Measurements from ENCODE around the gene TBC1D3I.
"Not testable (repeated sequence)": the region's sequence is repeated elsewhere in the genome, so short reads cannot be mapped to it uniquely, and the experiment has no call there.

TBC1D3I gene

GRCh38 chr17:36264470-36264869, at the start of gene TBC1D3I:
Gene TBC1D3I (minus strand): TSS chr17:36264570. CDS start chr17:36262985, 1,585 bp downstream.
- DNase-seq: not testable (repeated sequence)

- DNase-seq: not testable (repeated sequence)
These were observed 30.8 kb upstream of the TBC1D3I start for GRCh38 chr17:36295161-36295560.

DNA sequence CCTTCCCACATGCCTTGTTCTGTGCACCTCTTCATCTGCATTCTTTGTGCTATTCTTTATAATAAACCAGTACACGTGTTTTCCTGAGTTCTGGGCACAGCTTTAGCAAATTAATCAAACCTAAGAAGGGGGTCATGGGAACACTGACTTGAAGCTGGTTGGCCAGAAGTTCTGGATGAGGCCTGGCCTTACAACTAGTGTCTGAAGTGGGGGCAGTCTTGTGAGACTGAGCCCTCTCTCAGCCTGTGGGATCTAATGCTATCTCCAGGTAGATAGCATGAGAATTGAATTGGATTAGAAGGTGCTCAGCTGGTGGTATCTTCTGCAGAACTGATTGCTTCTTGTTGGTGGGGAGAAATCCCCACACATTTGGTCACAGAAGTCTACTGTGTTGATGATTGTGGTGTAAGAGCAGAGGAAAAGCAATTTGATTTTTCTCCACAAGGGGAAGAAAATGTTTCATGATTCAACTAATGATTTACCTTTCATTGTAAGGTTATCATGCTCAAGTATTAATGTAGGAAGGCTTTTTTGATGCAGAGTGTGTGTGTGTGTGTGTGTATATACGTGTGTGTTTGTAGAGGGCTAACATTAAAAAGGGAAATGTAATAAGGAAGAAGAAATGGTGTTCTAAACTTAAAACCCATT, 25.7 kb upstream of the TBC1D3I start:
- DNase-seq: not testable (repeated sequence)

DNA sequence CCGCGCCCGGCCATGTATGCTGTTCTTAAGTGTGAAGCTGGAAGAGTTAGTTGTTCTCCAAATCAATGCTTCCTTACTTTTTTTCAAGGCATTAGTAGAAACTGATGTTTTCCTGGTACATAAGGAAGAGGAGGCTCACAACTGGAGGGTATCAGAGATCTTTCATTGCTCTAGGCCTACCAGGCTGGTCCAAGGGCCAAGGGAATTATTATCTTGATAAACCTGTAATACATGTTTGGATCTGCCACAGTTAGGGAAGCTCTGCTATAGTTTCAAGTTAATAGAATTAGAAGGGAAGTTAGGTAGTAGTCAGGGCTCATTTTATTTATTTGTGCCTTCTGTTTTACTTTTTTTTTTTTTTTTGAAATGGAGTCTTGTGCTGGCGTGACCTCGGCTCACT, 19.8 kb upstream of the TBC1D3I start:
- not testable (repeated sequence) for DNase-seq

GRCh38 chr17:36283256-36283655, 18.9 kb upstream of the TBC1D3I start:
- not testable (repeated sequence) for DNase-seq

DNA sequence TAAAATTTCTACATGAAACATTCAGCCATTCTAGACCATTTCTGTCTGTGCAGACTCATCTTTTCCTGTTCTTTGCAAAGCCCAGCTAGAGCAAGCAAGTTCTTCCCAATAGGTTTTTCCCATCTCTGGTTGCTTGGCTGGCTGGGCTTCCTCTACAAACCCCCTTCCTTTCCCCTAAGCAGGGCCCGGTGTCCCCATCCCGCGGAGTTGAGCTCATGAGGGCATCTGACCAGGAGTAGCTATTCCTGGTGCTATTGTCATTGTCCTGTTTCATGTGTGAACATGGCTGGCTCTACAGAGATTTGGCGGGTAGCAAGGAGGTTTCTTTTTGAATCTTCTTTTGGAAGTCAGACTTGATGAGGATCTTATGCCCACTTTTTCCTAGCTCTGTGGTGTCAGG, 22.3 kb downstream of the TBC1D3I start:
- DNase-seq: not testable (repeated sequence)

- DNase-seq: not testable (repeated sequence)
These were observed 34.7 kb downstream of the TBC1D3I start for GRCh38 chr17:36229644-36230043.

DNA sequence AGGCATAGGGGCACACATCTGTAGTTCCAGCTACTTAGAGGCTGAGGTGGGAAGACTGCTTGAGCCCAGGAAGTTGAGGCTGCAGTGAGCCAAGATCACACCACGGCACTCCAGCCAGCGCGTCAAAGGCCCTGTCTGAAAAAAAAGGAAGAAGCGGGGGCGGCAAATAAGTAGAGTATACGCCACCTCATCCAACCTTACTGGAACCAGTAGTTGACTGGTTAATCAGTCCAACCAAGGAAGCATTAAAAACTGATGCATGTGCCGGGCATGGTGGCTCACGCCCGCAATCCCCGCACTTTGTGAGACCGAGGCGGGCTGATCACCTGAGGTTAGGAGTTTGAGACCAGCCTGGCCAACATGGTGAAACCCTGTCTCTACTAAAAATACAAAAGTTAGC, 41.4 kb downstream of the TBC1D3I start:
- not testable (repeated sequence) for DNase-seq

GRCh38 chr17:36221581-36222100, 42.7 kb downstream of the TBC1D3I start:
- not testable (repeated sequence) for DNase-seq

GRCh38 chr17:36220737-36221580, 43.4 kb downstream of the TBC1D3I start:
- not testable (repeated sequence) for DNase-seq

DNA sequence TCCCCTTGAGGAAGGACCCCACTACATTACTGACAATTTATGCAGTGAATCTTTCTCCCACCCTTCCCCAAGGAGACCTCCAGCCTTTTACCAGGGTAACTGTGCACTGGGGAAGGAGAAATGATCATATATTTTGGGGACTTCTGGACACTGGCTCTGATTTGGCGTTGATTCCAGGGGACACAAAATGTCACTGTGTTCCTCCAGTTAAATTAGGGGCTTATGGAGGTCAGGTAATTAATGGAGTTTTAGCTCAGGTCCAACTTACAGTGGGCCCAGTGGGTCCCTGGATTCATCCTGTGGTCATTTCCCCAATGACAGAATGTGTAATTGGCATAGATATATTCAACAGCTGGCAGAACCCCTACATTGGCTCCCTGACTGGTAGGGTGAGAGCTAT, 44.8 kb downstream of the TBC1D3I start:
- DNase-seq: not testable (repeated sequence)

DNA sequence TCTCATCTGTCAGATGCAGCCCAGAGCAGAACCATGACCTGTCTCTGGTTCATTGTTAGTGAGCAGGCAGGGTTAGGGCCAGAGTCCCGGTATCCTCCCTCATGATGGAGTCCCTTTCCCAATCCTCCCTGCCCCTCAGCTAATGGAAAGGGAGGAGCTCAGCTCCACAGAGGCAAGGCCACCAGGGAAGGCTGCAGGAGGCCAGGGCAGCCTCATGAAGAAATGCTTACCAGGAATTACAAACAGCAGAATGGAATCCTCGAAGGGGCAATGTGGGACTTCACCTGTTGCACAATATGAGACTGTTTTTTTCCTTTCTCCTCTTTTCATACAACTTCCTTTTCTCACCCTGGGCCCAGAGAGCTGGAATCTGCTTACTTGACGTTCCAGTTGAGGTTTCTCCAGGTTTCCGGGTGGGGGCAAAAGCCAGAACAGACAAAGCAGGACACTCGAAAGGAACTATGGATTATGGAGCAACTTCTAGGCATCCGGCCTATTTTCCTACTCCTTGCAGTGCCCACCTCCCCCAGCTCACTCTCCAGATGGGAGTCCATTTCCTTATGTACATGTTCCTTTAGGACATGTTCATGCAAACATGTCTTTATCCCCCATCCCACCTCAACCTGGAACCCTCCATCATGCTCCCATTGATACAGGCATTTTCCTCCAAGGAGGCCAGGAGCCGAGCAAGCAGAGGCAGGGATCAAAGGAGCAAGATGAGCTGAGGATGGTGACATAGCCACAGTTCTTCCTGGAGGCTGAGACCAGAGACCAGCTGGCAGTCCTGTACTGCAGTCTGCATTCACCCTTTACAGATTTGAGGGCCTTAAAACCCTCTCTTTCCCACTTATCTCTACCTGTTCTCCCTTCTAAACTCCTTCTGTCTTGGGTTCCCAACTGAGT, 48.7 kb downstream of the TBC1D3I start:
- DNase-seq: not testable (repeated sequence)

DNA sequence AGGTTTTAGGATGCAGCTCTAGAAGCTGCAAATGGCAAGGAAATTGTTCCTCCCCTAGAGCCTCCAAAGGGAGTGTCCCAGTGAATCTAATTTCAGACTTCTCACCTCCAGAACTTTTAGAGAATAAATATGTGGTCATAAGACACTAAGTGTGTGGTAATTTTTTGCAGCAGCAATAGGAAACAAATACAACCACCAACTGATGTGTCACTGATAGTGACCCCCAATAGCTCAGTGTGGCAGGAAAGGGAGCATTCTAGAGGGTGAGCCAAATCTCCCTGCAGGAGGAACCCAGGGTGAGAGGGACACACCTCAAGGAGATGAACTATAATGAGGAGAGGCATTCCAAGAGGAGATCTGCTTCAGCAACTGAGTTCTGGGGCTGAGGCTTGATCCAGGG, 49.5 kb downstream of the TBC1D3I start:
- DNase-seq: no peak

- no peak for DNase-seq
These were observed 50.7 kb downstream of the TBC1D3I start for GRCh38 chr17:36213695-36214094.

GRCh38 chr17:36212966-36213365, 51.4 kb downstream of the TBC1D3I start:
- no peak for DNase-seq

DNA sequence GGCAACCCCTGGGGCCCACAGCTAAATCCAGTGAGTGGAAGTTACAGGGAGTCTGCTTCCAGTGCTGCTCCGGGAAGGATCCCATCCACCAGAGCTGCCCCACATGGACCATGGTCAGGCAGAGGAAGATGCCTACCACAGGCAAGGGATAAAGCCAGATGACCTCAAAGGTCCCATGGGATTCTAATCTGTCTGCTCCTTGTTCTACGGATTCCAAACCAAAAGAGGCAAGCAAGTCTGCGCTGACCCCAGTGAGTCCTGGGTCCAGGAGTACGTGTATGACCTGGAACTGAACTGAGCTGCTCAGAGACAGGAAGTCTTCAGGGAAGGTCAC, 52.1 kb downstream of the TBC1D3I start:
- DNase-seq: no peak

DNA sequence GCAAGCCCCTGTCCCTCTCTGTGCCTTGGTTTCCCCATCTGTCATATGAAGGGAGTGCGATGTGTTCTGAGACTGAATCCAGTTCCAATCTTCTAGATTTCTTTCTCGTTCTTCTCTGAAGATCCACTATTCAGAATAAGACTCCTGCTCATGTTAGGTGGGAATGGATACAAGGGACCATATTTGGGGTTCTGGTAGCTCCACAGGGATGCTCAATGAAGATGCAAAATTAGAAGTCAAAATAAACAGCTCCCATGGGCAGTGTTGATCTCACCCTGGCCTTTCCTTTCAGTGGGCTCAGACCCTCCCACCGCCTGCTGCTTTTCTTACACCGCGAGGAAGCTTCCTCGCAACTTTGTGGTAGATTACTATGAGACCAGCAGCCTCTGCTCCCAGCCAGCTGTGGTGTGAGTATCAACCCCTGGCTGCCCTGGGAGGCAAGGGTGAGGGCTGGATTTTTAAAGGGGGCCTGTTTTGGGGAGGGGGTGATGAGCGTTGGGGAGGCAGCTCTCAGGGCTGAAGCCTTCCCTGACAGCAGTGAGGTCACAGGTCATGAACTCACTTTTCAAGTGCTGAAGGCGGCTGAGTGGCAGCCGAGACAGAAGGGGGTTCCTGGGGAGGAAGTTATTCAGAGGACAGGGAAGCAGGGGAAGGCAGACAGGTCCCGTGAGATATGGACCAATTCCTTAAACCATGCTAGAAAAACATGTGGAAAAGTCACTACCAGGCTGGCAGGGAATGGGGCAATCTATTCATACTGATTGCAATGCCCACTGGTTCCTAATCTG, 52.7 kb downstream of the TBC1D3I start:
- DNase-seq: not testable (repeated sequence)

- DNase-seq: not testable (repeated sequence)
These were observed 53.7 kb downstream of the TBC1D3I start, which contains the start of gene CCL4L2 for GRCh38 chr17:36210439-36211211. Gene CCL4L2 (plus strand): TSS chr17:36211063.

- no peak for DNase-seq
These were observed 54.8 kb downstream of the TBC1D3I start for GRCh38 chr17:36209575-36209974.

GRCh38 chr17:36207383-36207782, 57.0 kb downstream of the TBC1D3I start:
- not testable (repeated sequence) for DNase-seq

DNA sequence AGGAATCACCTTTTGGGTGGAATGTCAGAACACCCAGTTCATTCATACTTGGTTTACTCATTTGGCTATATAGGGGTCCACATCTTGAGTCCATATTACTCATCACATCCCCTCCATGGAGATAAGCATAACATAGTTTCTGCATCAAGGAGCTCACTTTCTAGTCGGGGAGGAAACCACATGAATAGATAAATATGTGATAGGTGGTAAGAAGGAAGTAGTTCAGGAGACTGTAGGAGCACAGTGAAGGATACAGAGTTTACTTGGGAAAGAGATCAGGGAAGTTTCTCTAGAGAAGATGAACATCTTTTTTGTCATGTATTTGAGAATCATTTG, 57.9 kb downstream of the TBC1D3I start:
- not testable (repeated sequence) for DNase-seq
